ENCODE data around the gene RASIP1.

RASIP1 gene

GRCh38 chr19:48731452-48731851 lies 9.0 kb downstream of the RASIP1 start:
- Histone ChIP-seq H3K9me3 (ENCODE audit: insufficient read depth, low read length, severe bottlenecking) (peaks cover 4% of the 10 kb centered on the region), H3K4me3 (ENCODE audit: low read depth in 1 of 2, low read length in 2 of 2) (no peak overlapping the region), H2AFZ (ENCODE audit: low read depth, low read length) (no peak overlapping the region), H3K79me2 (ENCODE audit: insufficient read depth, low read length) (no peaks in the 10 kb centered on the region), H3K27ac (ENCODE audit: low read length) (no peak overlapping the region), H3K36me3 (ENCODE audit: insufficient read depth, low read length) (peaks cover 5% of the 10 kb centered on the region), H4K20me1 (ENCODE audit: insufficient read depth, low read length) (no peaks in the 10 kb centered on the region), H3K27me3 (ENCODE audit: insufficient read depth, low read length, poor library complexity) (no peaks in the 10 kb centered on the region), H3K4me2 (ENCODE audit: insufficient read depth, low read length) (no peak overlapping the region), H3K4me1 (ENCODE audit: insufficient read depth, low read length) (peaks cover 8% of the 10 kb centered on the region), H3K9ac (ENCODE audit: low read depth, low read length) (no peak overlapping the region)
- ATAC-seq (ENCODE audit: insufficient read depth, low read depth): no peak
- no peak for DNase-seq
- TF ChIP-seq EZH2 (IDR thresholded peaks at IDR 0.05; ENCODE audit: borderline replicate concordance, low read depth, low read length, severe bottlenecking): no peak
- no peak for TF ChIP-seq CTCF (IDR thresholded peaks at IDR 0.05; ENCODE audit: borderline replicate concordance, extremely low read depth, low read length, poor library complexity, severe bottlenecking)

GRCh38 chr19:48728911-48729664 lies 11.3 kb downstream of the RASIP1 start:
- H3K4me3 ChIP-seq (ENCODE audit: low read depth in 1 of 2, low read length in 2 of 2): no peak overlapping the region
- no peaks in the 10 kb centered on the region for H3K79me2 ChIP-seq (ENCODE audit: insufficient read depth, low read length)
- no peak for TF ChIP-seq CTCF (IDR thresholded peaks at IDR 0.05; ENCODE audit: borderline replicate concordance, extremely low read depth, low read length, poor library complexity, severe bottlenecking)
- TF ChIP-seq EZH2 (IDR thresholded peaks at IDR 0.05; ENCODE audit: borderline replicate concordance, low read depth, low read length, severe bottlenecking): no peak
- H3K9ac ChIP-seq (ENCODE audit: low read depth, low read length): no peak overlapping the region
- peaks cover 9% of the 10 kb centered on the region for H3K36me3 ChIP-seq (ENCODE audit: insufficient read depth, low read length)
- H3K4me2 ChIP-seq (ENCODE audit: insufficient read depth, low read length): no peak overlapping the region
- no peaks in the 10 kb centered on the region for H4K20me1 ChIP-seq (ENCODE audit: insufficient read depth, low read length)
- H3K9me3 ChIP-seq (ENCODE audit: insufficient read depth, low read length, severe bottlenecking): peaks cover 4% of the 10 kb centered on the region
- H3K27me3 ChIP-seq (ENCODE audit: insufficient read depth, low read length, poor library complexity): no peaks in the 10 kb centered on the region
- no peak overlapping the region for H3K27ac ChIP-seq (ENCODE audit: low read length)
- H2AFZ ChIP-seq (ENCODE audit: low read depth, low read length): no peak overlapping the region
- DNase-seq: no peak
- H3K4me1 ChIP-seq (ENCODE audit: insufficient read depth, low read length): peaks cover 30% of the 10 kb centered on the region
- no peak for ATAC-seq (ENCODE audit: insufficient read depth, low read depth)

GRCh38 chr19:48726556-48726955 lies 13.9 kb downstream of the RASIP1 start:
- ATAC-seq (ENCODE audit: insufficient read depth, low read depth): peak; percentile 36; the same call in 2 of the 3 replicates

More at GRCh38 chr19:48726556-48726955, 13.9 kb downstream of the RASIP1 start:
- Histone ChIP-seq H3K27ac (ENCODE audit: low read length) (peak overlapping the region; percentile 71), H3K79me2 (ENCODE audit: insufficient read depth, low read length) (peaks cover 3% of the 10 kb centered on the region; the same call in 1 of the 2 replicates), H4K20me1 (ENCODE audit: insufficient read depth, low read length) (no peaks in the 10 kb centered on the region), H2AFZ (ENCODE audit: low read depth, low read length) (peak overlapping the region; percentile 75), H3K4me1 (ENCODE audit: insufficient read depth, low read length) (peaks cover 35% of the 10 kb centered on the region), H3K9ac (ENCODE audit: low read depth, low read length) (no peak overlapping the region), H3K36me3 (ENCODE audit: insufficient read depth, low read length) (peaks cover 9% of the 10 kb centered on the region), H3K9me3 (ENCODE audit: insufficient read depth, low read length, severe bottlenecking) (peaks cover 4% of the 10 kb centered on the region), H3K27me3 (ENCODE audit: insufficient read depth, low read length, poor library complexity) (no peaks in the 10 kb centered on the region), H3K4me2 (ENCODE audit: insufficient read depth, low read length) (peak overlapping the region; percentile 8; the same call in 1 of the 2 replicates), H3K4me3 (ENCODE audit: low read depth in 1 of 2, low read length in 2 of 2) (no peak overlapping the region; a peak in 1 of 4 replicates)
- TF ChIP-seq EZH2 (IDR thresholded peaks at IDR 0.05; ENCODE audit: borderline replicate concordance, low read depth, low read length, severe bottlenecking) (no peak), CTCF (IDR thresholded peaks at IDR 0.05; ENCODE audit: borderline replicate concordance, extremely low read depth, low read length, poor library complexity, severe bottlenecking) (no peak)
- DNase-seq: peak; percentile 48
